HG03469 (cell line): ENCODE measurements around the gene LMTK2.
A peak's percentile ranks its signal among the peaks of the same experiment; 100 is the strongest.

ENCODE experiments used
- ATAC-seq: cut with Tn5 transposase; IDR thresholded peaks from one replicate; pipeline ENCODE4 v1.9.1; 2021; ENCODE audit warnings: mild to moderate bottlenecking, moderate library complexity, moderate number of reproducible peaks; ENCODE audit not compliant: unreplicated experiment

LMTK2 gene

DNA sequence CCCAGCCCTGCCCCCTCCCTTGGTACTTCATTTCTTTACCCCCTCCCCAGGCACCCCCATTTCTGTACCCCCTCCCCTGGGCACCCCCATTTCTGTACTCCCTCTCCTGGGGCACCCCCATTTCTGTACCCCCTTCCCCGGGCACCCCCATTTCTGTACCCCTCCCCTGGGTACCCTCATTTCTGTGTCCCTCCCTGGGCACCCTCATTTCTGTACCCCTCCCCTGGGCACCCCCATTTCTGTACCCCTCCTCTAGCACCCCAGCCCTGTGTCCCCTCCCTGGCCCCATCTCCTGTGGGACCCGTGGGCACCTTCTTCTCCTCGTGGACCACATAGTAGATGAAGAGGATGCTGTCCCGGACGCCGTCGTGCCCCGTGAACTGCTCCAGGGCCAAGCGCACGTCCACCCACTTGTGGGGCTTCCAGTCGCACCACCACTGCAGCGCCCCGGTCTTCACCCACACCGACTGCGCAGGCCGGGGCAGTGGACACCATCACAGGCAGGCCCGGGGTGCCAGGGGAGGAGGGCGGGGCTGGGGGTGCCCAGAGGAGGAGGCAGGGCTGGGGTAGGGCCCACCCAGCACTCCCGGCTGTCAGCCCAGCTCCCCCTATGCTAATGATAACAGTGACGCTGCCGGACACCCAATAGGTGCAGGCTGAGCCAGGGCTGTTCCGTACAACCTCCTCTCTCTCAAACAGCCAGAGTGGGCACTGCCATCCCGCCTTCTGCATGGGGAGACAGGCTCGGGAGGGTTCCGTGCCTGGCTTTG, 125.0 kb downstream of the LMTK2 start:
- ATAC-seq = no peak

DNA sequence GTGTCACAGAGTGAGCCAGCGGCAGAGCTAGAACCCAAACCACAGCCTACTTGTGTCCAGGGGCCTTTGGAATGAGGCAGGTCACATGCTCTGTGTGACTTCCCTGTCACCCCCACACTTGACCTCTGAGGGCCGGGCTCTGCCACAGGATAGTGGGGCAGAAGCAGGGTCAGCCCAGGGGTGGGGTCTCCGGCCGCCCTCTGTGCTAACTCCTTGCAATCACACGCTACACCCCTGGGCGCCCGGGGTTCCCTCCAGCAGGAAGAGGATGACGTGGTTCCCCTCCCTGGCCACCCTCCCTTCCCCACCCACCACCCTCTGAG, 125.6 kb downstream of the LMTK2 start:
- no peak for ATAC-seq

DNA sequence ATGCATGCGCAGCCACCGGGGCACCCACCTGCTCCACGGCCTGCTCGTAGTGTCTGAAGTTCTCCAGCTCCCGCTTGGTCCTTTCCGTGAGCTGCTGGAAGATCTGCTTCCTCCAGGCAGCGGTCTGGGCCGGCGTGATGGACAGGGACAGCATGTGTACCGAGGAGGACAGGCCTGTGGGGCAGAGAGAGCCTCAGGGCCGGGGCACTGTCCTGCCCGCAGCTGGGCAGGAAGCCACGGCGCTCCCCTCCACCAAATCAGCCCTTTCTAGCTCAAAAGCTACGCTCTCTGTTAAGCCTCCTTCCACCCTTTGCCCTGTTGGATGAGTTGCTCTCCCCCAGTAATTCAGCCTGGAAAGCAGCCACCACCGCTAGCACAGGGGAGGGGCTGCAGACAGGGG, 126.1 kb downstream of the LMTK2 start:
- ATAC-seq = no peak

DNA sequence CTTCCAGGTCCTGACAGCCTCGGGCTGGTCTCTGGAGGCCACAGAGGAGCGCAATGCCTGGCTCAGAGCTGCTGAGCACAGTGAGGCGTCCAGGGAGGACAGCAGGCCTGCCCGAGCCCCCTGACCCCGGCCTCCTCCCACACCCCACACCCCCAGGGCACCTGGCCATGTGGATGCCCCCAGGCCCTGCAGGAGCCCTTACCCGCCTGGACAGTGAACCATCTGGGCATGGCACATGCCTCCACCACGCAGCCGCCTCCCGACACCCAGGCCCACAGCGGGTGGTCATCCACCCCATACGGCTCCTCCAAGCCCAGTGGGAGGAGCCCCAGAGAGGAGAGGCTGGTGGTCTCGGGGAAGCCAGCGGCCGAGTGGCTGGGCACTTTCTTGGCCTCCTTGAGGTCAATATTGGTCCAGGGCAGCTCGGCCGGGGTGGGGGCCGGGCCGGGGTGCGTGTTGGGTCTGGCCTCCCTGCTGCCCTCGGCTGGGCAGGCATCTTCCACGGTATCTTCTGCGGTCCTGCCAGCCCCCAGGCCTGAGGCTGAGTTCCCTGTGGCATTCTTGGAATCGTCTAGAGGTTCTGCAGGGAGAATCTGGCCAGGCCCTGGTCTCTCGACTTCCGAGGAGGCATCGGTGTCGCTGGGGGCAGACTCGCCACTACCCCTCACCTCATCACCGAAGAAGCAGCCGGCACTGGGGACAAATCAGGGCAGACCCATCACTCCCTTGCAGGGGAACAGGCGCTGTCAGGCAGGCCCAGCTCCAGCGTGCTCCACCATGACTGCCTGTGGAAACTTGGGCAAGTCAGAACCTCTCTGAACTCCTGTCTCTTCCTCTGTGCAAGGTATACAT, 126.8 kb downstream of the LMTK2 start:
- no peak for ATAC-seq

GRCh38 chr7:98234429-98235147, 127.9 kb downstream of the LMTK2 start:
- ATAC-seq = no peak

GRCh38 chr7:98235901-98236300, 129.2 kb downstream of the LMTK2 start:
- ATAC-seq = no peak

DNA sequence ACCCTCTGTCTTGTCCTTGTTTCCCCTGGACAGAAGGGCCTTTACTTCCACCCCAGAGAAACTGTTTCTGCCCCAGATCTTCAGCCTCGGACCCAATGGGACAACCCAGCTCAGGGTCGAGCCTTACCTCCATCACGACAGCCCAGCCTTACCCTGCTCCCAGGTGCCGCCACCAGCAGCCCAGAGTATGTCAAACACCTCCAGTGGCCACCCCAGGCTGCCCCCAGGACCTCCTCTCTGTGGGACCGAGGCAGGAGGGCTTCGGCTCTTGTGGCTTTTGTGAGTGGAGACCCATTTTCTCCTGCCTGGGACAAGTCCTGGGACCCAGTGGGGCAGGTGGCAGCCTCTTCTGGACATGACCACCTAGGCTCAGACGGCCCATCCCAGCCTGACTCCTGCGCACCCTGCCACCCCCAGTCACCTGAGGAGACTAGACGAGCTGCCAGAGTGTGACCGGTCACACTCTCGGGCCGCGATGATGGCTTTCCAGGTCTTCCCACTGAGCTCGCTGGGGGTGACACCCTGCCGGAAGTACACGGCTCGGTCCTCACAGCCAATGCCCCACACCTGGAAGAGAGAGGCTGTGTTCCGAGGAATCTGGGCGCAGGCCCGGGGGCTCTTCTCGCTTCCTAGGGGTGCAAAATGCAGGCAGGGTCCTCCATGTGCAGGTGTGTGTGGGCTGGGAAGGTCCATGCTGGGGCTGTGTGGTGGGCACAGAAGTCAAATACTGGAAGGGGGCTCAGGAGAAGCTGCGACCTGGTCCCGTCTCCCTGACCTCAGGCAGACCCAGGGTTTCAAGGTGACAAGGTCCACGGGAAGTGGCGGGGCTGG, 129.9 kb downstream of the LMTK2 start:
- no peak for ATAC-seq

DNA sequence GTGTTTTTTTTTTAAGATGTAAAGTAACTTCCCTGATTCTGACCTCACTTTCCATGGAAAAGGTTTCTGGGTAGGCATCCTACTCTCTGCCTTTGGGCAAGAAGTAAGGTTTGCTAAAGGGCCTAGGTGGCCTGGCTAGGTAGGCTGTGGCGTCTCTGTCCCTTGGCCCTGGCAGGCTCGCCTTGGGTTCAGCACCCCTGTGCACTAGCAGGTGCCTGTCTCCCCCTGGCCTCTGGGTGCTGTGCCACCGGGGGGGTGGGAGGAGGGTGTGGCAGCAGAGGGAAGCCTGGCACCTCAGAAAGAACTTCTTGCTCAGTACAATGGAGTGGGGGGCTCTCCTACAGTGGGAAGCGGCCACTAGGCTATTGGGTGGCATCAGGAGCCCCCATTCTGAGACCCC, 131.4 kb downstream of the LMTK2 start:
- no peak for ATAC-seq

DNA sequence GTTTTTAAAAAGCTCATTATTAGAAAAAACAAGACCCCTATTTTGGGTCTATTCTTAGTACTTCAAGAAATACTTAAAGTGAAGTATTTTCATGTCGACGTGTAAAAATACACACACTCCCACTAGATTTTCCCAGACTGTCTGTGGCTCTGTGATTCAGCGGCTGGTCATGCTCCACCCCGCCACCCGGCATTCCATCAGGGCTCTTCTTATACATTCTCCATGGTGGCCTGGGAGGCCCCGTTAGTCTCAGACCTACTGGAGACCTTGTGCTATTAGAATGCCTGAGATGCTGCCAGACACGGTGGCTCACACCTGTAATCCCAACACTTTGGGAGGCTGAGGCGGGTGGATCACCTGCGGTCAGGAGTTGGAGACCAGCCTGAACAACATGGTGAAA, 132.3 kb downstream of the LMTK2 start:
- ATAC-seq = no peak

GRCh38 chr7:98240961-98241673, 134.5 kb downstream of the LMTK2 start:
- no peak for ATAC-seq

DNA sequence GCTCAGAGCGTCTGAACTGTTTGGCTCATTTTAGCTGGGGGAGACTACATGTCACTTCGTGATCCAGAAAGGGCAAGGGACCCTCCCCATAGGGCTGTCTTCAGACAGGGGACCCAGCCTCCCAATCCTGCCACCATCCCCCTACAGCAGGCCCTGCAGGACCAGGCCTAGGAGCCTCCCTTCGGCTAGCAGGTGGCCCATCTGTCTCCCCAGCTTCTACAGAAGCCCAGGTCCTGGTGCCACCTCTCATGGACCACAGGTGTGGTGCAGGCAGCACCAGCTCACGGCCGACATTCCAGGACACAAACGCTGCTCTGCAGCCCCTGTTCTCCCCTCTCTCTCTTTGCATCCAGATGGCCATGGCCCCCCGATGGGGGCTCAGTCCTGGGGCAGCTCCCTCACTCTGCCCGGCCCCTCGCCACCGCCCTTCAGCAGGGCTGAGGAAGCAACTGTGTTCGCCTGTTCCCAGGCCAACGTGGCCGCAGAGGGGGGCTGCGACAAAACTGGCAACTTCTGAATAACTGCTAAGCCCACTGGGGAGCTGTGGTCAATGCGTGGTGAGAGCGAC, 135.1 kb downstream of the LMTK2 start:
- ATAC-seq = no peak

GRCh38 chr7:98242342-98242741, 135.7 kb downstream of the LMTK2 start:
- ATAC-seq = no peak

DNA sequence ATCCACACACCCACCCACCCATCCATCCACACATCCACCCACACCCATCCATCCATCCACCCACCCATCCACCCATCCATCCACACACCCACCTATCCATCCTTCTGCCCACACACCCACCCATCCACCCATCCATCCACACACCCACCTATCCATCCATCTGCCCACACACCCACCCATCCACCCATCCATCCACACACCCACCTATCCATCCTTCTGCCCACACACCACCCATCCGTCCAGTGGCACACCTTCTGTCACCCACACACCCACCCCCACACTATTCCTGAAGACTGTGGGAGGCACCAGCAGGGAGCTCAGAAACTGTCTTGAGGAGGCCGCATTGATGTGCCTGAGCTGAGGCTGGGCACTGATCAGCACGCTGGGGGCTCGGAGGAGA, 136.3 kb downstream of the LMTK2 start:
- no peak for ATAC-seq

GRCh38 chr7:98244871-98245270, 138.2 kb downstream of the LMTK2 start:
- no peak for ATAC-seq

DNA sequence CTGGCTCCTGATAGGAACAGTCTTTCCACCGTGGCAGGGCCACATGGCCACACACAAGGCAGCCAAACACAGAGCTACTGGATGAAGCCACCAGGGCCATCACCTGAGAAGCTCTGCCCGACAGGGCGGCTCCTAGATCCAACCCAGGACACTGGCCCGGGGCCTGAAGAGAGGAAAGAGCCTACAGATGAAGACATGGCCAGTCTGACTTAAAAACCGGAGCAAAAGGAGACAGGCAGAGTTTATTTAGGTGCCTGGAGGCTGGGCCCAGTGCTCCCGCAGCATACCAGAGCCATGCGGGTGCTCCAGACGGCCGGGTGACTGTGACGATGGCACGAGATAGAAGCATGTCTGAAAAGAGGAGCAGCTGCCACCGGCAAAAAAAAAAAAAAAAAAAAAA, 141.5 kb downstream of the LMTK2 start:
- no peak for ATAC-seq

DNA sequence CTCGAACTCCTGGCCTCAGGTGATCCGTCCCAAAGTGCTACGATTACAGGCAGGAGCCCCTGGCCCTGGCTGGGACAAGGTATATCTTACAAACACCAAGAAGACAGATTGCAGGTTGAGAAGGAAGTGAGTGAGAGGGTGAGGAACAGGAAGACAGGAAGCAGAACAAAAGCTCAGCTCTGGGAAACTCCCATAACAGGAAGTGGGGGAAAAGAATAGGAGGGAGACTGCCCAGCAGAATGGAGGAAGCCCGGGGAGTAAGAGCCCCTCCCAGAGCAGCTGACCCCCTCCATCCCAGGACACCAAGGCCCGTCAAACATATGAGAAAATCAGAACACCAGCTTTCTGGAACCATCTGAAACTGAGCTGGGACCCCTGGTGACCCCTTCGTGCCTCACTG, 142.4 kb downstream of the LMTK2 start:
- ATAC-seq = no peak

DNA sequence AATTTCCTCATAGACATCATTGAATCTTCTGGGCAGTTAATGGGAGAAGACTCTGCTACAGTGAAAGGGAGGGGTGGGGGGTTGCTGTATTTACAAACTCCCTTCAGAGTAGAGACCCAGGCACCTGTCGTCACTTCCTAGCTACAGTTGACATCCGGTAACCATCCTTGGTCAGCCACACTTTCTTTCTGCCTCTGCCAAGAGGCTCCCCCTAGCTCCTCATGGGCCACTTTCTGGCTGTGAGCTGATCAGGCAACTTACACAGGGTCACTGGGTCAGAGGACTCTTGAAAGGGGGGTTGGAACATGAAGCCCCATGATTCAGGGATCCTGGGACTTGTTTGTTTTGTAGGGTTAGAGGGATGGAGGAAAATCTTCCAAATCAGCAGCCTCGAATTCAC, 144.1 kb downstream of the LMTK2 start:
- no peak for ATAC-seq

GRCh38 chr7:98251231-98251600, 144.6 kb downstream of the LMTK2 start:
- peak; percentile 28 for ATAC-seq

DNA sequence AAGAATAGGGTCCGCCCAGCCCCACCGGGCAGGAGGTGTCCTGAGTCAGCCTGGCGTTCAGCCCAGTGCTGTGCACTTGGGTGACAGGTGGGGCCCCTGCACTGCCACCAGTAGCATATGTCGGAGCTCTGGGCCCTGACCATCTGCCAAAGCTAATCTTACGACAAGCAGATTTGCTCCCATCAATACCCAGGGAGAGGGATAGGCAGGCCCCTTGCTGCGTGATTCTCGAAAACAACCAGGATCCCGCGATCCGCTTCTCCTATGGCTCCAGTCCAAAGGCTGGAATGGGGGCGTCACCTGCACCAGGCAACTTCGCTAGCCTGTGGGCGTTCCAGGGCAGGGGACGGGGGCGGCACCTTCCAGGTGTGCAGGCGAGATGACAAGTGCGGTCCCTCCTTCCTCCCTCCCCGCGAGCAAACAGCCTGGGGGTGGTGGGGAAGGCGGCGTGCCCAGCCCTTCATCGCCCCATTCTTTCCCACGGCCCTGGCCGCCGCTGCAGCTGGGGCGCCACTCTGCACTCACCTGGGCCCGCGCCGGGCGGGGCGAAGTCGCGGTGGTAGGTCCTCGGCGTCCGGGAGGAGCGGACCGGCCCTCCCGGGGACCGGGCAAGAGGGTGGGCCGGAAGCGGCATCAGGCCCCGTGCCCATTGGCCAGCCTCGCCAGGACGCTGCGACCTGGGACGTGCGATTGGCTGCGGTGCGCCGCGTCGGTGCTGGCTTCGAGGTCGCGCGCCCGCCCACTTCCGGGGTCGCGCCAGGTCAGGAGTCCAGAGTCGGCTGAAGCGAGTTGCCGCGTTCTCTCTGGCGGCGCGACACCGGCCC, 145.2 kb downstream of the LMTK2 start, which contains the start of gene TECPR1:
Gene TECPR1, minus strand, starts transcription at position 632 of the 824 bp plus-strand sequence. CDS start 6,086 bp downstream, outside the sequence.
- peak; percentile 97 for ATAC-seq
